CD4-positive, alpha-beta T cell treated with Interleukin-12 subunit alpha and Interleukin-12 subunit beta, for 1 hour (primary cell): ENCODE results near the gene SH2B2.

Experiments
- DNase-seq: peaks from one replicate; pipeline ENCODE4 v3.0.0-alpha.2; 2020

SH2B2 gene

DNA sequence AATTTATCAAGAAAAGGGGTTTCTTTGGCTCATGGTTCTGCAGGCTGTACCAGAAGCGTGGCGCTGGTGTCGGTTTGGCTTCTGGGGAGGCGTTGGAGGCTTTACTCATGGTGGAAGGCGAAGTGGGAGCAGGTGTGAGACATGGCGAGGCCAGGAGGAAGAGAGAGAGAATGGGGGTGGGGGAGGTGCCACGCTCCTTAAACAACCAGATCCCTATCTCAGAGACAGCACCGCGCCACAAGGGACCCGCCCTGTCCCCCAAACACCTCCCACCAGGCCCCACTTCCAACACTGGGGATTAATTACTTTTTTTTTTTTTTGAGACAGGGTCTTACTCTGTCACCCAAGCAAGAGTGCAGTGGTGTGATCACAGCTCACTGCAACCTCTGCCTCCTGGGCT, 18.0 kb upstream of the SH2B2 start:
- no peak for DNase-seq

DNA sequence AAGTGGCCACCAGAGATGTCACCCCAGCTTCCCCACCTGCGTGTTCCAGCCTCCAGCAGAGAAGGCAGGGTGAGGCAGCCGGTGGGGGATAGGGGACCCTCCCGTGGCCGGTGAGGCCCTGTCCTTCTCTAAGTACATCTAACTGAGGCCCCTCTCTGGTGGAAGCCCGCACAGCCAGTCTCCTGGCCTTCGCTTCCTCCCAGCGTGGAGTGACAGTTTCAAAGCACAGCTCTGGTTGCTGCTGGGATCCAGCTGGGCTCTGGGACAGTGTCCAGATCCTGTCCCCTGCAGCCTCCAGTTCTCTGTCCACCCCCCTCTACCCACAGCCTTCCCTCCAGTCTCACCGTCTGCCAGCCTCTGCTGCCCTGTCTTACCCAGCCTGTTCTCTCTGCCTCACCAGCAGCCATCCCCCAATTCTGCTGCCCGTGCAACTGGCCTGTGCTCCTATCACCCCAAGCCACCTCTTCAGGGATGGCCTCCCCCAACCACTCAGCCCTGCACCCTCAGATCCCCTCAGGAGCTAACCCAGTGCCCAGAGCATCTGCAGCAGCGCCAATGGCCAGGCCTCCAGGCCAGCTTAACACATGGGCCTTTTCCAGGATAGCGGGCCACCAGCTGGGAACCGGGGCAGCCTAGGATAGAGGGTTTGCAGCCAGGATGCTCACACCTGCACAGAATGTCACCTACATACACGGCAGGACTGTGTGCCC, 16.3 kb upstream of the SH2B2 start:
- DNase-seq = no peak

DNA sequence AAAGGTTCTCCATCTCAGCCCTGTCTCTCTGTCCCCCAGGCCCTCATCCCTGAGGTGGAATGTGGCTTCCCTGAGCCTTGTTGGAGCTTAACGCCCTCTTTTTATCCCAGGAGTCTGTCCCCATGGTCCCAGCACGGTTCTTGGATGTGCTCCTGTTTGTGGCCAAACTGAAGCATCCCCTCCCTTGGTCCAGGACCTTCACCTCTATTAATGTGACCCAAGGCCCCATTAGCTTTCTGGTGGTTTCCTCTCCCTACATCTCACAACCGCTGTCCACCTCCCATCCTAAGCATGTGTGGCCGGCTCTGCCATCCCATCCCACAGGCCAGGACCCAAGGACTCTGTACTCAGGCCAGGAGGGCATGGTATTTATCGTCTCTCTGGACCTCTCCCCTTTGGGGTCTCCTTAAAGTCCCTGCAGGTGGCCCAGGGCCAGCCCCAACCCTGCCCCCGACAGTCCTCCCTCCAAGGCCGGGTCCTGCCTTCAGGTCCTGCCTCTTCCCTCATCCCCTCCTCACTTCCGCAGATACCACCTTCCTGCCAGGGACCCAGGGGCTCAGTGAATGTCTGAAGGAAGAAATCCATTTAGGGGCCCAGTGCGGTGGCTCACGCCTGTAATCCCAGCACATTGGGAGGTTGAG, 15.4 kb upstream of the SH2B2 start:
- DNase-seq = no peak

DNA sequence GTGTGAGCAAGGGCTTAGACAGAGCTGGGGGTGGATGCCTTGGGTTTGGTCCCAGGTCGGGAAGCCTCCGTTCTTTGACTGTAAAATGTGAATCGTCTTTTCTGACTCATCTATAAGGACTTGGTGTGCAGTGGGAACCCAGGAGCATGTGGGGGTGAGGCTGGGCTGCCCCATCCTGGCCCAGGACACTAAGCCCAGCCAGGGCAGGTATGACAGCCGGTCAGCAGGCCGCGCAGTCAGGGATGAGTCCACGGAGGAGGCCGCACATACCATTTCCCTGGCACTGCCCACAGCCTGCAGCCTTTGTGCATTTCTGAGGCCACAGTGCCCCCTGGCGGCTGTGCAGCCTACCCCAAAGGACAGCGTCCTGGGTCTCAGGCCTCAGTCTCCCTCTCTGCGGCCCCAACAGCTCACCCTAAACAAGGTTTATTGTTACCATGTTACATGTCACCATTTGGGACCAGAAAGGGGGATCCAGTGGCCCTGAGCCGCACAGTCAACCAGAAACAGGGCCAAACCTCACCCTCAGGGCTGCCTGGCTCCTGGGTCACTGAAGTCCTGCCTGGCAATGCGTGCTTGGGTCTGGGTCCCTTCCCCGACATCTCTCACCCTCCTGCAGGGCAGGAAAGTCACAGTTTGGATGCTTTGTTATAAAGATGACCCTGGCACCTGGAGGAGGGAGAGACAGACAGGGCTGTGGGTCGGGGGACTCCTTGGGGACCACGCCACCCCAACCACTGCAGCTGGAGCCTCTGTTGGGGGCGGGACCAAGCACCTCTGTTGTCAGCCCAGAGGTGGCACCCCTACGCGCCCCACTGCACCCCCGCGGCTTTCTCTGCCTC, 14.4 kb upstream of the SH2B2 start:
- peak; percentile 67 for DNase-seq

DNA sequence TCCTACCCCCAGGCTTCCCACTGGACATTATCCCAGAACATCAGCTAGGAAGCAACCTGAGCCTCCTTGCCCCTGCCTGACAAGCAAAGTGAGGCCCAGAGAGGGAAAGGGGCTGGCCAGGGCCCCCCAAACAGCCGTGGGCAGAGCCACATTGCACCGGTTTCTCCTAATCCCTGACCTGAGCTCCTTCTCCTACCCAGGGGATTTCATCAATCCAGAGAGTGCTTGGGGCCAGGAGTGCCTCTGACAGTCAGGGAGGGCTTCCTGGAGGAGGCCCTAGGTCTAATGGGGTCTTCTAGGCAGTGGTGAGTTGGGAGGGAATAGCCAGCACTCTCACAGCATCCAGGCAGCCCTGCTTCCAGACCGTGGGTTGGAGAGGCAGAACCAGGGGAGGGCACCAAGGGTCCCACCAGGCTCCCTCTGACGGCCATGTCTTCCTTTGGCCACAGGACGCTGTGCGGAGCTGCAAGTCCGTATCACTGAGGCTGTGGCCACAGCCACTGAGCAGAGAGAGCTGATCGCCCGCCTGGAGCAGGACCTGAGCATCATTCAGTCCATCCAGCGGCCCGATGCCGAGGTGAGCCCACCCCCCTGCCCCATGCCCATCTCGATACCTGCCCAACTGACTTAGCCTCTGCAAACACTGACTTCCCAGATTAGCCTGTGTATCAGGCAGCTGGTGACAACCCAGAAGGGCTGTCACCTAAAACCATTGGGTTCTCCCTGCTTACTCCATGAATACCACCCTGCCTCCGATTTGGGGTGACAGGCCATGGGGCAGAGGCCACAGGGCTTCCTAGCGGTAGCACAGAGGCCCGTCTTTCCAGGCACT, 13.5 kb upstream of the SH2B2 start:
- no peak for DNase-seq

DNA sequence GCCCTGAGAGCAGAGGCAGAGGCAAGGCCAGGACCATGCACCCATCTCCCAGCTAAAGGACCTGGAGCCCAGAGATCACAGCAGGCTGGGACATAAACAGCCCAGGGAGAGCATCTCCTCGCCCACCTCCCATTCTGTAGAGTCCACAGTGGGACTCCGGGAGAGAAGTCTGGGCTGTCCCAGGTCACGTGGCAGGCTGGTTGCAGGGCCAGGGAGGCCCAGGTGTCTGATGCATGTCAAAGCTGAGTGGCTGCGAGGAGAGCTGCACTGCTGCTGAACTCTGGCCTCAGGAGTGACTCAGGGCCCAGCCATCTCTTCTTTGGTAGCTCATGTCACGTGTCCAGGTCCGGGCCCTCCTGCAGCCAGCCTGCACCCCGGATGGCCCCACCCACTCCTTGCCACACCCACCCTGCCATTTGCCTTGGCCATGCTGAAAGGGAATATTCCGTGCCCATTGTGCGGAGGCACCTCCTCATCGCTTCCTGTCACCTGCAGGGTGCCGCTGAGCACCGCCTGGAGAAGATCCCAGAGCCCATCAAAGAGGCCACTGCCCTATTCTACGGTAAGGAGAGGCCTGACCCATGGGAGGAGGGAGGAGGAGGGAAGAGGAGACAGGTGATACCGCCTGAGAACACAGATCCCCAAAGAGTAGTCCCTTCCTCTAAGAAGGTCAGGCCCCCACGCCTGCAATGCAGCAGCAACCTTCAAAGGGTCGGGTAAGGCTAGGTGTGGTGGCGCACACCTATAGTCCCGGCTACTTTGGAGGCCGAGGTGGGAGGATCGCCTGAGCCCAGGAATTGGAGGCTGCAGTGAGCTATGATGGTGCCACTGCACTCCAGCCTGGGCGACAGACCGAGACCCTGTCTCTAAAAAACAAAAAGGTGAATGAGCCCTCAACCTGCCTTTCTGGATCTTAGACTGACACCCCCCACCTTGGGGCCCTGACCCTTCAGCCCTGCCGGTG, 12.6 kb upstream of the SH2B2 start:
- DNase-seq = no peak

DNA sequence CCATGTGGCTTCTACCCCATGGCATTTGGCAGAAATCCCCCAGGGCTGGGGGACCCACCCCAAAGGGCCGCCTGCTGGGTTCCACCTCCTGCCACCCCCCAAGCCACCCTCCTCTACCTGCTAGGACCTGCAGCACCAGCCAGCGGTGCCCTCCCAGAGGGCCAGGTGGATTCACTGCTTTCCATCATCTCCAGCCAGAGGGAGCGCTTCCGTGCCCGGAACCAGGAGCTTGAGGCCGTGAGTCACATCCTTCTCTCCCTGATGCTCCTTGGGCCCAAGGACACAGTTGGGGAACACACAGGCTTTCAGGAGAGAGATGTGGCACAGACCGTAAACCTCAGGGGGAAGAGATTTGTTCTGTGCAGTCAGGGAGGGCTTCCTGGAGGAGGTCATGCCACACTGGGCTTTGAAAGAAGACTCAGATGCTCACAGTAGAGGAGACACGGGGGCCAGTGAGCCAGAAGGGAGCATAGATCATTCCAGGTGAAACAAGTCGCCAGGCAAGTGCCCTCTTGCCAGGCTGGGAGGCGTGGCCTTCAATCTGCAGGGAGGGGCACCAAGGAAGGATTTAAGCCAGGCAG, 11.5 kb upstream of the SH2B2 start:
- no peak for DNase-seq

DNA sequence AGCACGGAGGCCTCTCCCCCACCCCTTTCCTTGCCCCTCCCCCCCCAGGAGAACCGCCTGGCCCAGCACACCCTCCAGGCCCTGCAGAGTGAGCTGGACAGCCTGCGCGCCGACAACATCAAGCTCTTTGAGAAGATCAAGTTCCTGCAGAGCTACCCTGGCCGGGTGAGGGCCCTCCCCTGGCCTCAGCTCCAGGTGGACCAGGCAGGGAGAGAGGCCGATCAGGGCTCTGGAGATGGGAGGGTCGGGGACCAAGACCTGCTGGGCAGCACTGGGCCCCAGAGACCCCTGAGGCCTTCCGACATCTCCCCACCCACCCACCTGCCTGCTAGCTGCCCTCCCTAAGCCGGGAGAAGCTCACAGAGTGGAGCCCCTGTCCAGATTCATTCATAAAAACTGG, 8.8 kb upstream of the SH2B2 start:
- no peak for DNase-seq

DNA sequence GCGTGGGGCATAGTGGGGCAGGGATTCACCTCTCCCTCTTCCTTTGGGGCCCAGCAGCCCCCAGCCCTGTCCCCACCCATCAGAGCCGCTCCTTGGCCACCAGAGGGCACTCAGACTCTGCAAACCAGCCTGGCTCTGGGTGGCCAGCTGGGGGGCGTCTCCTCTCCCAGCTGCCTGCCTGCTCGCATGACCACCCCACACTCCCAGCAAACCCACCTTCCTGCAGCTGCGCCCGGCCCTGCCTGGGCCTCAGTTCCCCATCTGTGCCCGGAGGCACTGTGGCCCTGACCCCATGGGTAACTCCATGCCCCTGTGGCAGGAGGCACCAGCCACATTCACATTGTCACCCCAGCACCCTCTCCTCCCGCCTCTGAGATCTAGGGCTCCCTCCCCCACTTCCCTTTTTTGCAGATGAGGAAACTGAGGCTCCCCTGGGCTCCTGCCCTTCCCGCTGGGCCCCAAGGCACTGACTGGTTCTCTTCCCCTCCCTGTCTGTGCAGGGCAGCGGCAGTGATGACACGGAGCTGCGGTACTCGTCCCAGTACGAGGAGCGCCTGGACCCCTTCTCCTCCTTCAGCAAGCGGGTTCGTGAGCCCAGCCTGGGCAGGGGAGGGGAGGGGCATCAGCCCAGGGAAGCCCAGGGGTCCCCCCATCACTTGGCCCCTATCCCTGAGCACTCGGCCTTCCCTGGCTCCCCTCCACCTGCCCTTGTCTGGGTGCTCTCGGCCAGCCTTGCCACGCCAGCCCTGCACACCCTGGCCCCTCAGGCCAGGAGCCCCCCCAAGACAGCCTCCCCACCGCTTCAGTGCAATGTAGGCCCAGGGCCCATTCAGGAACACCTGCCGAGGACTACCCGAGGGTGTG, 6.9 kb upstream of the SH2B2 start:
- peak; percentile 67 for DNase-seq

DNA sequence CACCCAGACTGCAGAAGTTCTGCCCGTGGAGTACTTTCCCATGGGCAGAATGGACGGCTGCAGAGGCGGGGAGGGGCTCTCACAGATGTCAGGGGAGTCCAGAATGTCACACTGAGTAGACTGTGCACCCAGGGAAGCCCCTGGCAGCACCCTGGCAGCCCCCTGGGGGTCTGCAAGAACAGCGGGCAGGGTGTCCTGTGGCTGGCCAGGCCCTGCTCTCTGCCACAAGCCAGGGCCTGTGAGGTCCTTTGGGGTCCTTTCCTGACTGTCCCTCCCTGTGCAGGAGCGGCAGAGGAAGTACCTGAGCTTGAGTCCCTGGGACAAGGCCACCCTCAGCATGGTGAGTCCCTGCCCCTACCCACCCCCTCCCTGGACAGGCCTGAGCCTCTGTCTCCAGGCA, 6.1 kb upstream of the SH2B2 start:
- no peak for DNase-seq

DNA sequence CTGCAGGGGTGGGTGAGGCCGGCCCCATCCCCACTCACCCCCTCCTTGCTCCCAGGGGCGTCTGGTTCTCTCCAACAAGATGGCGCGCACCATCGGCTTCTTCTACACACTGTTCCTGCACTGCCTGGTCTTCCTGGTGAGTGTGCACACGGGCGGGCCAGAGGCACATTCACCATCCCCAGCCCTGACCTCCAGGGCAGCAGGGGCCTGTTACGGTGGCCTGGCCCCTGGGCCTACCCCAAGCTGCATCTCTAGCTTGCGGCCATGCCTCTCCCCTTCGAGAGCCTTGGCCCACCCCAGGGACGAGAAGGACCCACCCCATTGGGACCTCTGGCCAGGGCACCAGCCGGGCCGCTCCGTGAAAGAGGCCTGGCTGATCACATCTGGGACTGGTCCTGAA, 4.9 kb upstream of the SH2B2 start:
- no peak for DNase-seq

DNA sequence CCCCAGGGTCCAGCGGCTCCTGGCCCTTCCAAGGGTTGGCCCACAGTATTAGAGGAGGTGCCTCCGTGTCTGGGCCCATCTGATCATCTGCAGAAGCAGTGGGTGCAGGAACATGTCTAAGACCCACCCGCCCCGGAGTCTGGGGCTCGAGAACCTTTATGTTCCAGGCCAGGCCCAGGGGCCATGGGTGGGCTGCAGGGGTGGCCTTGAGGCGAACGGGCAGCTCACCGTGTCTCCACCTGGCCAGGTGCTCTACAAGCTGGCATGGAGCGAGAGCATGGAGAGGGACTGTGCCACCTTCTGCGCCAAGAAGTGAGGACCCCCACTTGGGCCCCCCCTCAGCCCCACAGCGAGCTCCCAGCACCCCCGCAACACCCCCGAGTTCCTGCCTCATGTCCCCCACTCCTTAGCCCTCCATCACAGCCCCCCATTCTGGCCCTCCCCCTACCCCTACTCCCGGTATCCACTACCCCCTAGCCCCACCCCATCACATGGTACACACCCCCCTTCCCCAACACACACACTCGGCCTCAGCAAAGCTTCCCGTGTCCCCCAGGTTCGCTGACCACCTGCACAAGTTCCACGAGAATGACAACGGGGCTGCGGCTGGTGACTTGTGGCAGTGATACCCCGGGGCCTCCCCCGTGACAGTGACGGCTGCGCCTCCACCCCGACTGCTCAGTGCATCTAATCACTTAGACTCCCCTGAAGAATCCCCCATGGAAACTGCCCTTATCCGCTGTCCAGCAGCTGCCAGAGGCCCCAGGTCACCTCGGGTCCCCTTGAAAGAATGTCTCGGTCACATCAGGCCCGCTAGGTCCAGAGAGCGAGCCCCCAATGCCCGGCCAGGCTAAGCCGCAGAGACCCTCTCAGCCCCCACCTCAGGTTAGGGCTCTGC, 4.0 kb upstream of the SH2B2 start:
- no peak for DNase-seq

DNA sequence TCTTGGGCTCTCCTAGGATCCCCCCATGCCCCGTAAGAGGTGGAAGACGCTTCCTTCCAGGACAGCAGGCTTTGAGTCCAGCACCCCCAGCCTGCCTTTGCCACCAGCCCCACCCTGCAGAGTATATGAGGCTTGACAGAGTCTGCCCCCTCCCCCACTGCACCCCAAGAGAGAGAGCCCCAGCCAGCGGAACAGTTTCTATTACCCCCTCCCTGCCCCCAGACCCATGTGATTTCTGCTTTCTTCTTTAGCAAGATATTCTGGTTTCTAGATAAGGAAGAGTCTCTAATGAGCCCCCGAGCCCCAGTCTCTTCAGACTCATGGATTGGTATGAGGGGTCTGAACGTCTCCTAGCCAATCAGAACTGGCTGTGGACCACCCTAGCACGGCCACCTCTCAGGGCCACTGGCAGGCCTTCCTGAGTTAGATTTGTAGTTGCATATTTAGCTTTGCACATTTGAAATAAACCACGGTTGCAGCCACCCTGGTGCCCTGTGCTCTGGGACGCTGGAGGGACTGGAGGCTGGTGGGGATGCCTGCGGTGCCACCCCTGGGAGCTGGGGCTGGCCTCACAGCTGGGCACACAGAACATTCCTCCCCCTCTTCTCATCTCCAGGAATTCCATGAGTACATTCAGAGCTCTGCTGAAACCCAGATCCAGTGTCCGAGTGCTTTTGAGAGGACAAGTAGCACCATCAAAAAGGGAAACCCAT, 3.0 kb upstream of the SH2B2 start:
- DNase-seq = no peak

DNA sequence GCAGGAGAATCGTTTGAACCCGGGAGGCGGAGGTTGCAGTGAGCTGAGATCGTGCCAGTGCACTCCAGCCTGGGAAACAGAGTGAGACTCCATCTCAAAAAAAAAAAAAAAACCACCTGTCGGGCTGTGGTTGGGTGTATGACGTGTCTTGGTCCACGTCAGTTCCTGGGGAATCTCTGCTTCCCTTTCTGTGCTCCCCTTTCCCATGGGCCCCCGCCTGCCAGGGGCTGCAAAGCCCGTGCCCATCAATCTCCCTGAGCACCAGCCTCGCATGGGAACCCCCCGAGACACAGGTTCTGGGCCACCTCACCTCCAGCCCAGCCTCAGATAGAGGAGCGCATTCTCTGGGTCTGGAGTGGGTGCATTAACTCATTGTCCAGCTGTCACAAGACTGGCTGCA, 2.3 kb upstream of the SH2B2 start:
- DNase-seq = peak; percentile 54

DNA sequence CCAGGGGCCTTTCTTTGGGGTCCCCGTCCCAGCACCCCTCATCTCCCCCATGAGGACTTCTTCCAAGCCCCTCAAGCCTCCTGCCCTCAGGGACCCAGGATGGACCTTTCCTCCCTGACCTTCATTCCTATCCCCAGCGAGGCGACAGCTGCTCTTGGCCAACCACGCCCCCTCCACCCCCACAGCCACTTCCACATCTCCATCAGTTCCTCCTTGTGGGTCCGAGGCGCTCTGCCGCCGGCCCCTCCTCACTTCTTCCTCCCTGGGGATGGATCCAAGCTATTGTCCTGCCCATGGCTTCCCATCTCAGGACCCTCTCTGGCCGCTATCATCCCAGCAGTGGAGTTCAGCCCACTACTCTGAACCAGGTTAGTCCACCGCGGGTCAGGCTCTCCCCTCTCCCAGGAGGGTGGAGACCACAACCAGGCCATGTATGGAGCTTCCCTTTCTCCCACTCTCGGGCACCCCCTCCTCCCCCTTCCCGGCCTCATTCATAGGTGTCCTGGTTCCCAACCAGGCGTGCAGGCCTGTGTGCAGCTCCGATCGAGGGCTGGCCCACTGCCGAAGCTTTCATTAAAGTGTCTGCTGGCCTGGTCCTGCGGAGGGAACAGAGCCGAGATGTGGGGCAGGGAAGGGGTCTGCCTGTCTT, 1.7 kb upstream of the SH2B2 start:
- no peak for DNase-seq

DNA sequence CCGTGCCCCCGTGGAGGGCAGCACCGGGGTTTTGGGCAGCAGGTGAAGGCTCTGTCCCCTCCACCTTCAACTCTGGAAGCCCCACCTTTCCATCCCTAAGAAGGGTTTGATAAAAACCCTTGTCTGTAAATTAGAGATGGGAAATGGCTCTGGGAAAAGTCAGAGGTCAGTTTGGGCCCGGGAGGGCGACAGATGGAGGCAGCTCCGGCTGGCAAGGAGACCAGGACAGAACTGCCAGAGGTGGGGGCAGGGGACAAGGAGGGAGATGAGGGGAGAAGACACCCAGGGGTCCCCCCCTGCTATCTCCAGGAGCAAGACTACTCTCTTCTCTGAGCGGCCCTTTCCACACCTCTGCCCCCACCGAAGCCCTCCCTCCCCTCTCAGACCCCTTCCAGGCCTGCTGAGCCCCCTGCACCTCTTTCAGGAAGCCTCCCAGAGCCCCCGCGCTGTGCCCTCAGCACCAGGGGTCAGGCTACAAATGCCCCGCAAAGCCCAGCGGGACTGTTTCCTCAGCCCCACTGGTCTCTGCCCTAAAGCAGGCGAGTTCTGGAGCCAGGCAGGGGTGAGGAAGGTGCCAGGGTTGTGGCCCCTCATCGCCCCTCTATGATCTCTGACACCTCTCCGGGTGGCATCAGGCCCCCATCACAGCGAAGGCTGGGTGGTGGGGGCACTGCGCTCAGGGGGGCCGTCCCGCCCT, 980 bp upstream of the SH2B2 start:
- DNase-seq = no peak
